Measurements from ENCODE around the gene A2M. TPM values are rescaled to one million over a fixed set of nuclear protein-coding genes. Genes with fewer than 3 reads are reported as not detected.
"Not testable (repeated sequence)": the region's sequence is repeated elsewhere in the genome, so short reads cannot be mapped to it uniquely, and the experiment has no call there.

Gene A2M
- total and polyA plus RNA-seq, 2 experiments from 2014 or later: 0.92 TPM; not detected in 1

GRCh38 chr12:9139588-9140290, 24.0 kb upstream of the A2M start:
- H4K20me1 ChIP-seq (replicated peaks; ENCODE audit: insufficient read depth); H3K27me3 ChIP-seq (ENCODE audit: insufficient read depth); H2AFZ ChIP-seq; H3K4me2 ChIP-seq; H3K9me2 ChIP-seq (ENCODE audit: insufficient read depth); H3K4me3 Mint-ChIP-seq; H3K27me3 Mint-ChIP-seq (ENCODE audit: insufficient read depth, low read depth, poor library complexity); DNase-seq (ENCODE audit: low spot score); H3K4me1 ChIP-seq (ENCODE audit: insufficient read depth); H3K36me3 ChIP-seq (ENCODE audit: insufficient read depth); H3K4me3 ChIP-seq; H3F3A ChIP-seq (replicated peaks; ENCODE audit: low read depth); H3K27ac ChIP-seq (ENCODE audit: low read depth); H3K4me1 Mint-ChIP-seq; H3K27ac Mint-ChIP-seq; ATAC-seq; H3K79me2 ChIP-seq (replicated peaks; ENCODE audit: insufficient read depth): not testable (repeated sequence)
- Mint-ChIP-seq H3K9me3 (peaks cover 55% of the 10 kb centered on the region), H3K36me3 (ENCODE audit: low read depth) (peaks cover 33% of the 10 kb centered on the region)

DNA sequence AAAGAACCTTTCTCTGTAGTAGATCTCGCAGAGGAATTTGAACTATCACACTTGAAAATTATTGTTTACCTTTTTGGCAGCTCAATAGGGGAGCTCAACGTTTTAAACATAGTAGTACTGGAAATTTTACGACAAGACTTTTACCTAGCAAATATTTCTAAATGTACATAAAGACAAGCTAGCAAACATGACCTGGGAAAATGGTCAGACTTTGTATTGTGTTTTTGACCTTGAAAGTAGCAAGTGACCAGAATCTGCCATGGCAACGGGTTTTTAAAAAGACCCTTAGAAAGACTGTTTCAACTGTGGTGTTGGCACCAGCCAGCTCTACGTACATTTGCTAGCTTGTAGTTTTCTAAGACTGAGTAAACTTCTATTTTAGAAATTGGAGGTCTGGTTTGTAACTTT, 20.2 kb upstream of the A2M start:
- ATAC-seq: no peak
- TF ChIP-seq ZNF331 (CRISPR knock-in tag; IDR thresholded peaks at IDR 0.05; ENCODE audit: low read depth) (no peak), ZNF462 (CRISPR knock-in tag; IDR thresholded peaks at IDR 0.05) (no peak), EZH2 (IDR thresholded peaks at IDR 0.05; ENCODE audit: low read depth, unreplicated experiment) (no peak), POLR2AphosphoS5 (IDR thresholded peaks at IDR 0.05; ENCODE audit: low read depth) (no peak), STAT1 (IDR thresholded peaks at IDR 0.05; ENCODE audit: unreplicated experiment) (no peak), EZH2phosphoT487 (IDR thresholded peaks at IDR 0.05; ENCODE audit: unreplicated experiment) (no peak), NANOG (IDR thresholded peaks at IDR 0.05; ENCODE audit: borderline replicate concordance) (no peak), CREB1 (CRISPR knock-in tag; IDR thresholded peaks at IDR 0.05; ENCODE audit: low read depth) (no peak)
- TF ChIP-seq, protein P1, sequence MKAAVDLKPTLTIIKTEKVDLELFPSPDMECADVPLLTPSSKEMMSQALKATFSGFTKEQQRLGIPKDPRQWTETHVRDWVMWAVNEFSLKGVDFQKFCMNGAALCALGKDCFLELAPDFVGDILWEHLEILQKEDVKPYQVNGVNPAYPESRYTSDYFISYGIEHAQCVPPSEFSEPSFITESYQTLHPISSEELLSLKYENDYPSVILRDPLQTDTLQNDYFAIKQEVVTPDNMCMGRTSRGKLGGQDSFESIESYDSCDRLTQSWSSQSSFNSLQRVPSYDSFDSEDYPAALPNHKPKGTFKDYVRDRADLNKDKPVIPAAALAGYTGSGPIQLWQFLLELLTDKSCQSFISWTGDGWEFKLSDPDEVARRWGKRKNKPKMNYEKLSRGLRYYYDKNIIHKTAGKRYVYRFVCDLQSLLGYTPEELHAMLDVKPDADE (IDR thresholded peaks at IDR 0.05): no peak
- TF ChIP-seq, protein P2, sequence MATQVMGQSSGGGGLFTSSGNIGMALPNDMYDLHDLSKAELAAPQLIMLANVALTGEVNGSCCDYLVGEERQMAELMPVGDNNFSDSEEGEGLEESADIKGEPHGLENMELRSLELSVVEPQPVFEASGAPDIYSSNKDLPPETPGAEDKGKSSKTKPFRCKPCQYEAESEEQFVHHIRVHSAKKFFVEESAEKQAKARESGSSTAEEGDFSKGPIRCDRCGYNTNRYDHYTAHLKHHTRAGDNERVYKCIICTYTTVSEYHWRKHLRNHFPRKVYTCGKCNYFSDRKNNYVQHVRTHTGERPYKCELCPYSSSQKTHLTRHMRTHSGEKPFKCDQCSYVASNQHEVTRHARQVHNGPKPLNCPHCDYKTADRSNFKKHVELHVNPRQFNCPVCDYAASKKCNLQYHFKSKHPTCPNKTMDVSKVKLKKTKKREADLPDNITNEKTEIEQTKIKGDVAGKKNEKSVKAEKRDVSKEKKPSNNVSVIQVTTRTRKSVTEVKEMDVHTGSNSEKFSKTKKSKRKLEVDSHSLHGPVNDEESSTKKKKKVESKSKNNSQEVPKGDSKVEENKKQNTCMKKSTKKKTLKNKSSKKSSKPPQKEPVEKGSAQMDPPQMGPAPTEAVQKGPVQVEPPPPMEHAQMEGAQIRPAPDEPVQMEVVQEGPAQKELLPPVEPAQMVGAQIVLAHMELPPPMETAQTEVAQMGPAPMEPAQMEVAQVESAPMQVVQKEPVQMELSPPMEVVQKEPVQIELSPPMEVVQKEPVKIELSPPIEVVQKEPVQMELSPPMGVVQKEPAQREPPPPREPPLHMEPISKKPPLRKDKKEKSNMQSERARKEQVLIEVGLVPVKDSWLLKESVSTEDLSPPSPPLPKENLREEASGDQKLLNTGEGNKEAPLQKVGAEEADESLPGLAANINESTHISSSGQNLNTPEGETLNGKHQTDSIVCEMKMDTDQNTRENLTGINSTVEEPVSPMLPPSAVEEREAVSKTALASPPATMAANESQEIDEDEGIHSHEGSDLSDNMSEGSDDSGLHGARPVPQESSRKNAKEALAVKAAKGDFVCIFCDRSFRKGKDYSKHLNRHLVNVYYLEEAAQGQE (IDR thresholded peaks at IDR 0.05; ENCODE audit: unreplicated experiment): no peak

More for the DNA sequence above, 20.2 kb upstream of the A2M start:
- H3K4me1 ChIP-seq (ENCODE audit: insufficient read depth): no peaks in the 10 kb centered on the region
- no peaks in the 10 kb centered on the region for H3K36me3 ChIP-seq (ENCODE audit: insufficient read depth)
- no peak overlapping the region for H3K27ac Mint-ChIP-seq
- H3K4me2 ChIP-seq: no peak overlapping the region
- peaks cover 12% of the 10 kb centered on the region; the same call in 2 of the 3 replicates for H3K36me3 Mint-ChIP-seq (ENCODE audit: low read depth)
- no peak overlapping the region for H3K27ac ChIP-seq (ENCODE audit: low read depth)
- H3K9me3 Mint-ChIP-seq: peaks cover 20% of the 10 kb centered on the region
- H3K4me3 Mint-ChIP-seq: no peak overlapping the region
- no peaks in the 10 kb centered on the region; the same call in 2 of the 3 replicates for H3K4me1 Mint-ChIP-seq
- no peaks in the 10 kb centered on the region for H4K20me1 ChIP-seq (replicated peaks; ENCODE audit: insufficient read depth)
- no peak overlapping the region for H3K4me3 ChIP-seq
- DNase-seq (ENCODE audit: low spot score): no peak
- H3F3A ChIP-seq (replicated peaks; ENCODE audit: low read depth): no peaks in the 10 kb centered on the region
- H3K27me3 ChIP-seq (ENCODE audit: insufficient read depth): no peaks in the 10 kb centered on the region
- no peaks in the 10 kb centered on the region for H3K79me2 ChIP-seq (replicated peaks; ENCODE audit: insufficient read depth)
- H3K27me3 Mint-ChIP-seq (ENCODE audit: insufficient read depth, low read depth, poor library complexity): no peaks in the 10 kb centered on the region
- H2AFZ ChIP-seq: no peak overlapping the region
- peaks cover 3% of the 10 kb centered on the region; the same call in 1 of the 2 replicates for H3K9me2 ChIP-seq (ENCODE audit: insufficient read depth)

Data from GM23338 (cell line).